PC-3 (cell line): ENCODE measurements around the gene UBQLN3. TPM values are rescaled to one million over a fixed set of nuclear protein-coding genes. Genes with fewer than 3 reads are reported as not detected.

ENCODE experiments used
- ATAC-seq: fragments of 200-7000 bp; cut with Tn5 transposase; 2 replicates; pipeline ENCODE4 v1.9.1; 2020; ENCODE audit warnings: mild to moderate bottlenecking, moderate library complexity
- BruUV-seq: library from RNA; stranded (reverse); fragments of 400-500 nt; replicated peaks from 2 replicates; lab custom pipeline; 2021; lab: Mats Ljungman, UMichigan
- CTCF ChIA-PET: fragments of 300-600 bp; sonication (Branson Sonifier 250); formaldehyde crosslinking; loops from one replicate; lab custom pipeline; 2022; ENCODE audit warnings: antibody characterized with exemption; lab: Charles Lee
- POLR2A ChIA-PET: fragments of 300-600 bp; sonication (Branson Sonifier 250); formaldehyde crosslinking; loops from one replicate; lab custom pipeline; 2022; ENCODE audit warnings: antibody characterized with exemption; ENCODE audit not compliant: unreplicated experiment; lab: Charles Lee
- DNase-seq: peaks from one replicate; pipeline ENCODE4 v3.0.0-alpha.2; 2015
- H2AFZ ChIP-seq: fragments of 300-600 bp; sonication (generic); 2 replicates; pipeline ENCODE4 v1.6.0; 2016; ENCODE audit warnings: antibody characterized with exemption, low read length
- H3F3A ChIP-seq: fragments of 300-600 bp; sonication (generic); one replicate; pipeline ENCODE4 v1.6.0; 2017; ENCODE audit warnings: antibody characterized with exemption, low read length, control low read depth, mild to moderate bottlenecking; ENCODE audit not compliant: unreplicated experiment
- H3K27ac ChIP-seq: fragments of 300-600 bp; sonication (generic); 2 replicates; pipeline ENCODE4 v1.5.1; 2016; ENCODE audit warnings: mild to moderate bottlenecking, low read length
- H3K27me3 ChIP-seq: fragments of 300-600 bp; sonication (generic); 2 replicates; pipeline ENCODE4 v1.6.1; 2016; ENCODE audit warnings: low read length, mixed read lengths
- H3K36me3 ChIP-seq: fragments of 300-600 bp; sonication (generic); 2 replicates; pipeline ENCODE4 v1.6.1; 2016; ENCODE audit warnings: low read depth, mixed run types, low read length, mixed read lengths
- H3K4me1 ChIP-seq: fragments of 300-600 bp; sonication (generic); 2 replicates; pipeline ENCODE4 v1.5.1; 2016; ENCODE audit warnings: low read length; ENCODE audit not compliant: insufficient read depth
- H3K4me2 ChIP-seq: fragments of 300-600 bp; sonication (generic); 2 replicates; pipeline ENCODE4 v1.6.0; 2016; ENCODE audit warnings: low read length
- H3K4me3 ChIP-seq: fragments of 300-600 bp; sonication (generic); 2 replicates; pipeline ENCODE4 v1.5.1; 2016; ENCODE audit warnings: mild to moderate bottlenecking, low read length, mixed read lengths
- H3K79me2 ChIP-seq: fragments of 300-600 bp; sonication (generic); 2 replicates; pipeline ENCODE4 v1.6.1; 2017; ENCODE audit warnings: low read length, mixed read lengths
- H3K9ac ChIP-seq: fragments of 300-600 bp; sonication (generic); 2 replicates; pipeline ENCODE4 v1.6.0; 2016; ENCODE audit warnings: mild to moderate bottlenecking, low read length
- H3K9me2 ChIP-seq: fragments of 300-600 bp; sonication (generic); replicated peaks from 2 replicates; pipeline ENCODE4 v1.6.1; 2016; ENCODE audit warnings: mixed run types, low read length, mixed read lengths
- H3K9me3 ChIP-seq: fragments of 300-600 bp; sonication (generic); 2 replicates; pipeline ENCODE4 v1.6.1; 2016; ENCODE audit warnings: low read length, mixed read lengths
- H4K20me1 ChIP-seq: fragments of 300-600 bp; sonication (generic); 2 replicates; pipeline ENCODE4 v1.6.1; 2016; ENCODE audit warnings: low read length, mixed read lengths
- EZH2 ChIP-seq: fragments of 300-600 bp; sonication (generic); IDR thresholded peaks from one replicate; pipeline ENCODE4 v1.6.1; 2017; ENCODE audit warnings: antibody characterized with exemption, mild to moderate bottlenecking, low read length; ENCODE audit not compliant: unreplicated experiment
- EZH2phosphoT487 ChIP-seq: fragments of 300-600 bp; sonication (generic); IDR thresholded peaks from 2 replicates; pipeline ENCODE4 v1.6.1; 2018; ENCODE audit warnings: mild to moderate bottlenecking, antibody characterized with exemption, low read length, borderline replicate concordance
- intact Hi-C: fragments of 100-400 bp; cut with micrococcal nuclease; formaldehyde crosslinking; loops from 2 replicates; pipeline ENCODE4 v1.9.0; 2023
- total RNA-seq: library from RNA; depleted of rRNA; stranded (reverse); fragments of >200 nt; gene quantifications from 2 replicates; pipeline ENCODE4 v1.2.3, GENCODE V29; 2014
- TF ChIP-seq, protein P1 (sequence below): fragments of 300-600 bp; sonication (generic); conservative IDR thresholded peaks from 2 replicates; pipeline ENCODE4 v1.5.1; 2017; ENCODE audit warnings: antibody characterized with exemption, low read depth, mild to moderate bottlenecking, low read length

UBQLN3 gene
- total RNA-seq, 1 experiment from 2014 or later = not detected

DNA sequence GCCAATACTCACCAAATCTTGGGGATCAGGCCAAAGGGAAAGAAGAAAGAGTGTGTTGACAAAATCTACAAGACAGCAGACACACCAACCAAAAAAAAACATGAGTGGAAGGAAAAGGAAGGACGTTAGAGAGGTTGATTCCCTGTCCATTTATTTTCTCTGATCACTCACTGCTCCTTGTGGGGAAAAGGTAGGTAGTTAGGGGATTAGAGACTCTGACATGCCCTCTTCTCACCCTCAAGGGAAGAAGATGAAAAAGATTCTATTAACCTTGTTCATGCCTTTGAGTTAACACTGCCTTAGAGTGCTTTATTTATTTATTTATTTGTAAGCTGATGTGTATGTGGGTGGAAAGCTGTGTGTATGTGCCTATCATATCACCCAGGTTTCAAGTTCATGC lies 38.7 kb upstream of the UBQLN3 start, which contains the start of gene OR52H1:
Gene OR52H1 (minus strand): TSS at position 101 of the 400 bp plus-strand sequence. CDS start 3,035 bp downstream, outside the sequence.
- Histone ChIP-seq H3K4me2 (no peak within 1 kb of the TSS), H4K20me1 (no peaks in the 10 kb centered on the region), H3K79me2 (no peaks in the 10 kb centered on the region), H3K9ac (no peak within 1 kb of the TSS), H3K36me3 (no peaks in the 10 kb centered on the region), H3K4me1 (peaks cover 12% of the 10 kb centered on the region), H3F3A (no peaks in the 10 kb centered on the region), H2AFZ (no peak within 1 kb of the TSS), H3K27me3 (peaks cover 13% of the 10 kb centered on the region; the same call in 1 of the 2 replicates), H3K9me3 (no peaks in the 10 kb centered on the region), H3K4me3 (no peak within 1 kb of the TSS), H3K27ac (no peak within 1 kb of the TSS), H3K9me2 (no peaks in the 10 kb centered on the region)
- ATAC-seq = no peak
- ChIA-PET POLR2A (no interaction called here), CTCF (no interaction called here)
- TF ChIP-seq, protein P1, sequence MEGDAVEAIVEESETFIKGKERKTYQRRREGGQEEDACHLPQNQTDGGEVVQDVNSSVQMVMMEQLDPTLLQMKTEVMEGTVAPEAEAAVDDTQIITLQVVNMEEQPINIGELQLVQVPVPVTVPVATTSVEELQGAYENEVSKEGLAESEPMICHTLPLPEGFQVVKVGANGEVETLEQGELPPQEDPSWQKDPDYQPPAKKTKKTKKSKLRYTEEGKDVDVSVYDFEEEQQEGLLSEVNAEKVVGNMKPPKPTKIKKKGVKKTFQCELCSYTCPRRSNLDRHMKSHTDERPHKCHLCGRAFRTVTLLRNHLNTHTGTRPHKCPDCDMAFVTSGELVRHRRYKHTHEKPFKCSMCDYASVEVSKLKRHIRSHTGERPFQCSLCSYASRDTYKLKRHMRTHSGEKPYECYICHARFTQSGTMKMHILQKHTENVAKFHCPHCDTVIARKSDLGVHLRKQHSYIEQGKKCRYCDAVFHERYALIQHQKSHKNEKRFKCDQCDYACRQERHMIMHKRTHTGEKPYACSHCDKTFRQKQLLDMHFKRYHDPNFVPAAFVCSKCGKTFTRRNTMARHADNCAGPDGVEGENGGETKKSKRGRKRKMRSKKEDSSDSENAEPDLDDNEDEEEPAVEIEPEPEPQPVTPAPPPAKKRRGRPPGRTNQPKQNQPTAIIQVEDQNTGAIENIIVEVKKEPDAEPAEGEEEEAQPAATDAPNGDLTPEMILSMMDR = no peak
- no peak for TF ChIP-seq EZH2
- no peak for TF ChIP-seq EZH2phosphoT487
- intact Hi-C loops = no loop called here
- no peak for DNase-seq
- BruUV-seq = no TSS peak

- ChIA-PET CTCF (no interaction called here), POLR2A (no interaction called here)
- peaks cover 12% of the 10 kb centered on the region for H3K4me1 ChIP-seq
- H3K27ac ChIP-seq = no peak overlapping the region
- no peak overlapping the region for H2AFZ ChIP-seq
- no peaks in the 10 kb centered on the region for H3K79me2 ChIP-seq
- TF ChIP-seq EZH2phosphoT487 = no peak
- no peak for TF ChIP-seq EZH2
- TF ChIP-seq, protein P1 = no peak
- H3K4me2 ChIP-seq = no peak overlapping the region
- no peak overlapping the region for H3K4me3 ChIP-seq
- H3K27me3 ChIP-seq = peaks cover 15% of the 10 kb centered on the region; the same call in 1 of the 2 replicates
- no peak overlapping the region for H3K9ac ChIP-seq
- H3F3A ChIP-seq = no peaks in the 10 kb centered on the region
- no peak for DNase-seq
- no peaks in the 10 kb centered on the region for H3K9me3 ChIP-seq
- no peaks in the 10 kb centered on the region for H4K20me1 ChIP-seq
- intact Hi-C loops = no loop called here
- BruUV-seq = no TSS peak
- ATAC-seq = no peak
- H3K9me2 ChIP-seq = no peaks in the 10 kb centered on the region
- H3K36me3 ChIP-seq = no peaks in the 10 kb centered on the region
These were observed 38.2 kb upstream of the UBQLN3 start for GRCh38 chr11:5547982-5548381.

DNA sequence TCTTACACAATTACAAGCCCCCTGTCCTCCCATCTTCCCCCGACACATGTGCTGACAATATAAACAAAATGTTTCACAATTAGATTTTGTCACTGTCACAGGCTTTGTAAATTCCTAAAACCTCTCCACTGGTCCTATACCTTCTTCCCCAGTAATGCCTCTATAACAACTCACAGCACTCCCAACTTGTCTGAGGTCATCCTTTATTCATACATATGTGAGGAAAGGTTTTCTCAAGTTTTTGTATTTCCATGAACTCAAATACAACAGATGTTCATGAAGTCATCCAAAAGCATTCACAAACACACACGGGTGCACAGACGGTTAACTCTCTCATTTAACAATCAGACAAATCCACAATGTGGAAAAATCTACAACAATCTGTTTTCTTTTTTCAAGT lies 36.7 kb upstream of the UBQLN3 start:
- Histone ChIP-seq H3K9me2 (no peaks in the 10 kb centered on the region), H3K9ac (no peak overlapping the region), H3K79me2 (no peaks in the 10 kb centered on the region), H2AFZ (no peak overlapping the region), H3K4me3 (no peak overlapping the region), H4K20me1 (no peaks in the 10 kb centered on the region), H3K27me3 (peaks cover 15% of the 10 kb centered on the region; the same call in 1 of the 2 replicates), H3F3A (no peaks in the 10 kb centered on the region), H3K9me3 (no peaks in the 10 kb centered on the region), H3K4me2 (no peak overlapping the region), H3K36me3 (no peaks in the 10 kb centered on the region), H3K4me1 (peaks cover 12% of the 10 kb centered on the region), H3K27ac (no peak overlapping the region)
- intact Hi-C loops = no loop called here
- no peak for DNase-seq
- BruUV-seq = no TSS peak
- TF ChIP-seq EZH2 (no peak), EZH2phosphoT487 (no peak)
- TF ChIP-seq, protein P1 = no peak
- ATAC-seq = no peak
- ChIA-PET CTCF (no interaction called here), POLR2A (no interaction called here)
